Mesothelial cell of epicardium (in vitro differentiated cells): Measurements from ENCODE around the gene EXOC2. TPM values are rescaled to one million over a fixed set of nuclear protein-coding genes. Genes with fewer than 3 reads are reported as not detected.

Source experiments
- DNase-seq, 2 experiments: peaks; one replicate each; pipeline ENCODE4 v3.0.0; 2021; ENCODE audit warnings: low spot score in 2 of 2; ENCODE audit not compliant: unreplicated experiment in 2 of 2
- H3K27ac Mint-ChIP-seq: 2 replicates; pipeline ENCODE4 v1.8.0; 2021; ENCODE audit warnings: mixed read lengths
- H3K27me3 Mint-ChIP-seq: 2 replicates; pipeline ENCODE4 v1.8.0; 2021; ENCODE audit warnings: low read depth, mixed read lengths
- H3K36me3 Mint-ChIP-seq: 2 replicates; pipeline ENCODE4 v1.8.0; 2021; ENCODE audit warnings: mixed read lengths
- H3K4me1 Mint-ChIP-seq: 2 replicates; pipeline ENCODE4 v1.8.0; 2021; ENCODE audit warnings: mixed read lengths
- H3K4me3 Mint-ChIP-seq: 2 replicates; pipeline ENCODE4 v1.8.0; 2021; ENCODE audit warnings: mild to moderate bottlenecking, moderate library complexity, mixed read lengths
- H3K9me3 Mint-ChIP-seq: 2 replicates; pipeline ENCODE4 v1.8.0; 2021; ENCODE audit warnings: mixed read lengths
- CTCF ChIP-seq: fragments of 200-600 bp; sonication (generic); IDR thresholded peaks from one replicate; pipeline ENCODE4 v1.5.0; 2021; ENCODE audit warnings: antibody characterized with exemption; ENCODE audit not compliant: unreplicated experiment
- total RNA-seq: library from RNA; stranded (reverse); gene quantifications from 3 replicates; pipeline ENCODE4 v1.2.1, GENCODE V29; 2021

Gene EXOC2
- total RNA-seq, 1 donor from 2014 or later = 22.9 TPM

- peaks cover 15% of the 10 kb centered on the region for H3K4me1 Mint-ChIP-seq
- peaks cover 6% of the 10 kb centered on the region for H3K9me3 Mint-ChIP-seq
- no peak overlapping the region for H3K4me3 Mint-ChIP-seq
- H3K36me3 Mint-ChIP-seq = peaks cover 12% of the 10 kb centered on the region
- H3K27me3 Mint-ChIP-seq = no peaks in the 10 kb centered on the region
- no peak for TF ChIP-seq CTCF
- no peak for DNase-seq
- no peak overlapping the region for H3K27ac Mint-ChIP-seq
These were observed 40.1 kb downstream of the EXOC2 start for GRCh38 chr6:652865-653264.

GRCh38 chr6:650098-650497 lies 42.8 kb downstream of the EXOC2 start:
- H3K27ac Mint-ChIP-seq = no peak overlapping the region
- H3K9me3 Mint-ChIP-seq = peaks cover 6% of the 10 kb centered on the region
- H3K4me3 Mint-ChIP-seq = no peak overlapping the region
- no peak for DNase-seq
- TF ChIP-seq CTCF = no peak
- peaks cover 6% of the 10 kb centered on the region for H3K36me3 Mint-ChIP-seq
- H3K27me3 Mint-ChIP-seq = no peaks in the 10 kb centered on the region
- peaks cover 10% of the 10 kb centered on the region for H3K4me1 Mint-ChIP-seq

- no peak for DNase-seq
- no peak overlapping the region for H3K27ac Mint-ChIP-seq
- no peak overlapping the region for H3K4me3 Mint-ChIP-seq
- H3K9me3 Mint-ChIP-seq = peaks cover 22% of the 10 kb centered on the region
- TF ChIP-seq CTCF = no peak
- H3K4me1 Mint-ChIP-seq = no peaks in the 10 kb centered on the region
- H3K27me3 Mint-ChIP-seq = no peaks in the 10 kb centered on the region
- peaks cover 17% of the 10 kb centered on the region for H3K36me3 Mint-ChIP-seq
These were observed 50.1 kb downstream of the EXOC2 start for GRCh38 chr6:642805-643204.

GRCh38 chr6:641225-641985 lies 51.5 kb downstream of the EXOC2 start:
- Mint-ChIP-seq H3K4me1 (no peaks in the 10 kb centered on the region), H3K36me3 (peaks cover 26% of the 10 kb centered on the region), H3K9me3 (peaks cover 22% of the 10 kb centered on the region), H3K27ac (no peak overlapping the region), H3K4me3 (no peak overlapping the region), H3K27me3 (no peaks in the 10 kb centered on the region)
- no peak for DNase-seq
- TF ChIP-seq CTCF = no peak

GRCh38 chr6:636488-636887 lies 56.5 kb downstream of the EXOC2 start:
- no peaks in the 10 kb centered on the region for H3K27me3 Mint-ChIP-seq
- no peak for DNase-seq
- H3K27ac Mint-ChIP-seq = no peak overlapping the region
- no peak for TF ChIP-seq CTCF
- peaks cover 9% of the 10 kb centered on the region for H3K9me3 Mint-ChIP-seq
- H3K4me3 Mint-ChIP-seq = no peak overlapping the region
- peaks cover 21% of the 10 kb centered on the region for H3K36me3 Mint-ChIP-seq
- H3K4me1 Mint-ChIP-seq = no peaks in the 10 kb centered on the region
